Hepatocyte (in vitro differentiated cells): ENCODE results near the gene RPL35. TPM values are rescaled to one million over a fixed set of nuclear protein-coding genes. Genes with fewer than 3 reads are reported as not detected.

Experiments used
- DNase-seq: peaks from one replicate; pipeline ENCODE4 v3.0.0-alpha.2; 2016; ENCODE audit warnings: low spot score
- H2AFZ ChIP-seq: fragments of 200-600 bp; sonication (generic); 2 replicates; pipeline ENCODE4 v1.6.0; 2016; ENCODE audit warnings: antibody characterized with exemption, mild to moderate bottlenecking
- H3K27ac ChIP-seq: fragments of 200-600 bp; sonication (generic); 2 replicates; pipeline ENCODE4 v1.5.1; 2016; ENCODE audit warnings: mild to moderate bottlenecking
- H3K27me3 ChIP-seq: fragments of 200-600 bp; sonication (generic); 2 replicates; pipeline ENCODE4 v1.6.1; 2016
- H3K36me3 ChIP-seq: fragments of 200-600 bp; sonication (generic); replicated peaks from 2 replicates; pipeline ENCODE4 v1.5.1; 2016; ENCODE audit warnings: low read depth; ENCODE audit not compliant: insufficient read depth
- H3K4me1 ChIP-seq: fragments of 200-600 bp; sonication (generic); 2 replicates; pipeline ENCODE4 v1.5.1; 2016; ENCODE audit warnings: mild to moderate bottlenecking, moderate library complexity; ENCODE audit not compliant: insufficient read depth
- H3K4me2 ChIP-seq: fragments of 200-600 bp; sonication (generic); 2 replicates; pipeline ENCODE4 v1.6.0; 2016
- H3K4me3 ChIP-seq: fragments of 200-600 bp; sonication (generic); 2 replicates; pipeline ENCODE4 v1.5.1; 2016; ENCODE audit warnings: mild to moderate bottlenecking
- H3K79me2 ChIP-seq: fragments of 200-600 bp; sonication (generic); 2 replicates; pipeline ENCODE4 v1.6.0; 2017; ENCODE audit warnings: mild to moderate bottlenecking
- H3K9me2 ChIP-seq: fragments of 200-600 bp; sonication (generic); replicated peaks from 2 replicates; pipeline ENCODE4 v1.6.0; 2017; ENCODE audit warnings: mild to moderate bottlenecking; ENCODE audit not compliant: insufficient read depth
- H3K9me3 ChIP-seq: fragments of 200-600 bp; sonication (generic); 2 replicates; pipeline ENCODE4 v1.5.1; 2016; ENCODE audit warnings: low read depth, mild to moderate bottlenecking
- H4K20me1 ChIP-seq: fragments of 200-600 bp; sonication (generic); 2 replicates; pipeline ENCODE4 v1.6.0; 2016; ENCODE audit warnings: mild to moderate bottlenecking; ENCODE audit not compliant: insufficient read depth, poor library complexity, severe bottlenecking
- CTCF ChIP-seq: fragments of 200-600 bp; sonication (generic); IDR thresholded peaks from 2 replicates; pipeline ENCODE4 v1.5.1; 2016; ENCODE audit warnings: antibody characterized with exemption, mild to moderate bottlenecking; ENCODE audit not compliant: poor library complexity
- EZH2 ChIP-seq: fragments of 200-600 bp; sonication (generic); IDR thresholded peaks from 2 replicates; pipeline ENCODE4 v1.6.1; 2016; ENCODE audit warnings: antibody characterized with exemption, mild to moderate bottlenecking, borderline replicate concordance
- EZH2phosphoT487 ChIP-seq: fragments of 200-600 bp; sonication (generic); IDR thresholded peaks from one replicate; pipeline ENCODE4 v1.6.1; 2018; ENCODE audit warnings: antibody characterized with exemption, mild to moderate bottlenecking, low read depth, moderate library complexity; ENCODE audit not compliant: unreplicated experiment, severe bottlenecking
- WGBS: methylation state at CpG from one replicate; pipeline ENCODE4 v1.1.6; 2016; ENCODE audit warnings: low lambda C conversion rate; ENCODE audit errors: missing lambda C conversion rate; 5-methylcytosine and 5-hydroxymethylcytosine counted together
- polyA plus RNA-seq: library from polyadenylated mRNA; unstranded; fragments of >200 nt; fragmentation: Nextera tagmentation; extraction: Ambion mirVana; gene quantifications from 2 replicates; pipeline ENCODE4 v1.2.1, GENCODE V29; 2016
- total RNA-seq: library from RNA; depleted of rRNA; stranded (reverse); fragments of >200 nt; gene quantifications from 2 replicates; pipeline ENCODE4 v1.2.3, GENCODE V29; 2014

RPL35 gene
- total and polyA plus RNA-seq, 2 experiments from 2014 or later = 927 to 1,257 TPM

GRCh38 chr9:124854822-124855221, 6.9 kb downstream of the RPL35 start:
- Histone ChIP-seq H3K9me3 (no peaks in the 10 kb centered on the region), H3K79me2 (peaks cover 11% of the 10 kb centered on the region), H3K4me1 (peaks cover 7% of the 10 kb centered on the region), H3K27me3 (no peaks in the 10 kb centered on the region), H2AFZ (no peak overlapping the region), H3K9me2 (no peaks in the 10 kb centered on the region), H3K4me3 (no peak overlapping the region), H3K36me3 (no peaks in the 10 kb centered on the region), H4K20me1 (peaks cover 32% of the 10 kb centered on the region), H3K4me2 (no peak overlapping the region), H3K27ac (no peak overlapping the region)
- TF ChIP-seq EZH2phosphoT487 (no peak), EZH2 (no peak), CTCF (no peak)
- 74% methylated on average over 7 of the region's 7 CpGs for WGBS
- no peak for DNase-seq

GRCh38 chr9:124854161-124854560, 7.6 kb downstream of the RPL35 start:
- Histone ChIP-seq H3K79me2 (peaks cover 4% of the 10 kb centered on the region), H3K4me2 (no peak overlapping the region), H3K9me2 (no peaks in the 10 kb centered on the region), H3K4me3 (no peak overlapping the region), H3K4me1 (peaks cover 7% of the 10 kb centered on the region), H3K27ac (no peak overlapping the region), H3K9me3 (no peaks in the 10 kb centered on the region), H3K27me3 (no peaks in the 10 kb centered on the region), H2AFZ (no peak overlapping the region), H4K20me1 (peaks cover 26% of the 10 kb centered on the region), H3K36me3 (no peaks in the 10 kb centered on the region)
- DNase-seq = no peak
- TF ChIP-seq EZH2phosphoT487 (no peak), EZH2 (no peak), CTCF (no peak)
- 94% methylated on average over 8 of the region's 8 CpGs for WGBS

GRCh38 chr9:124853605-124854143, 8.1 kb downstream of the RPL35 start:
- 80% methylated on average over 10 of the region's 11 CpGs for WGBS

More at GRCh38 chr9:124853605-124854143, 8.1 kb downstream of the RPL35 start:
- Histone ChIP-seq H3K79me2 (peaks cover 2% of the 10 kb centered on the region), H3K4me2 (peak overlapping the region; percentile 99), H3K4me3 (peak overlapping the region; percentile 57), H3K9me2 (no peaks in the 10 kb centered on the region), H4K20me1 (peaks cover 21% of the 10 kb centered on the region), H3K27me3 (no peaks in the 10 kb centered on the region), H3K27ac (no peak overlapping the region), H3K4me1 (peaks cover 7% of the 10 kb centered on the region), H2AFZ (peak overlapping the region; percentile 68), H3K36me3 (no peaks in the 10 kb centered on the region), H3K9me3 (no peaks in the 10 kb centered on the region)
- no peak for DNase-seq
- no peak for TF ChIP-seq EZH2
- TF ChIP-seq CTCF = no peak
- TF ChIP-seq EZH2phosphoT487 = no peak
